Endometrial microvascular endothelial cells (primary cell): ENCODE data around the gene OR7G2. TPM values are rescaled to one million over a fixed set of nuclear protein-coding genes. Genes with fewer than 3 reads are reported as not detected.

Experiments used
- in situ Hi-C: cut with HindIII; loops from 2 replicates; pipeline ENCODE4 v1.10.0; 2017; ENCODE audit warnings: low sequenced_read_pairs, low pct_unique_long_range_greater_than_20kb; ENCODE audit errors: inconsistent ontology term
- total RNA-seq: library from RNA; depleted of rRNA; stranded (reverse); fragments of >200 nt; gene quantifications from one replicate; pipeline ENCODE4 v1.2.3, GENCODE V29; 2015; ENCODE audit errors: inconsistent ontology term

OR7G2 gene
- total RNA-seq, result not detected

DNA sequence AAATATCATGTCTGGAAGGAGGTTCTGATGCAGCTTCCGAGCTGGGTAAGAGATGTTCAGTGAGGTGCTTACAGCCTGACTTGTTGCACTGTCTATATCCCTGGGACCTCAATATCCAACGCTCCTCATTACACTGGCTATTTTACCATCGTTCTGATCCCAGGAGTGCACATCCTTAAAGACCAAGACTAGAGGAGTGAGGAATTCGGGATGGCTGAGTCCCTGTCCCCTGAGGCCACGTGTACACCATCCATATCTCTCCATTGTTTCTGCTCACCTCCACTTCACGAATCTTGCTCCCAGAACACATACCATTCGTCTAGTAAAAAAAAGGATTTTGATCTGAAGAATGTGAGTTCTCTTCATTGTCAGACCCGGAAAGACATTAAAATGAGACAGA is at the start of gene OR7G2:
OR7G2 (minus strand) TSS at position 101 of the 400 bp plus-strand sequence. CDS start 4,232 bp downstream, outside the sequence.
- in situ Hi-C loops, result no loop called here

DNA sequence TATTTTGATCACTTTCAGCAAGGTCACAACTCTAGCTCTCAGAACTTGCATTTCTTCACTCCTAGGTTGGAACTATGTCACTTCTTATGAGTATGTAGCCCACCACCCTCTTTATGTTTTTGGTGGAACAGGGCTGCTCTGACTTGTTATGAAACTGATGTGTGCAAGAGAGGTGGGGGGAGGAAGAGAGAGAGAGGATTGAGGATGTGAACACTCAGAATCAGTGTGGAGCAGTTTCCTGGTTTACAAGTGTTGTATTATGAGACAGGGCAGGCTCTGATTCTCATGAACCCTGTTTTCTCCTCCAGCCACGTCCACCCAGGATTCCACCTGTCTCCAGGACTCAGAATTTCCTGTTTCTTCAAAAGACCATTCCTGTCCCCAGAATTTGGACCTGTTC is 49.0 kb upstream of the OR7G2 start:
- in situ Hi-C loops, result no loop called here

DNA sequence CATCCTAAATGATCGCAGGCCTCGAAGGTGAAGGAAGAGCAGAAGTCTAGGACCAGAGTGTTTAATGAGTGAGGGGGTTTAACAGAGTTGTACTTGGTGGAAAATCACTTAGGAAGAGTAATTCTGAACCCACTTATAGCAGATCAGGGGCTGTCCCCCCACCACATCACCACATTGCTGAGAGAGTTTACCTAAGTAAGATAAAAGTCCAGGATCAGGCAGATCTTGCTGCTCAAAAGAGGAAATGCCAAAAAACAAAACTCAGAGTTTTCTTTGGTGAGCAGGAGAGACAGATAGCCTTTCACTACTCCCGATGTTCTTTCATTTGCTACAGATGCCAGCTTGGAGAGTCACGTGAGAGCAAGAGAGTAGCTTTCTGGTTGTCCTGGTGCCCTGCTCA is 48.3 kb upstream of the OR7G2 start:
- in situ Hi-C loops, result no loop called here

DNA sequence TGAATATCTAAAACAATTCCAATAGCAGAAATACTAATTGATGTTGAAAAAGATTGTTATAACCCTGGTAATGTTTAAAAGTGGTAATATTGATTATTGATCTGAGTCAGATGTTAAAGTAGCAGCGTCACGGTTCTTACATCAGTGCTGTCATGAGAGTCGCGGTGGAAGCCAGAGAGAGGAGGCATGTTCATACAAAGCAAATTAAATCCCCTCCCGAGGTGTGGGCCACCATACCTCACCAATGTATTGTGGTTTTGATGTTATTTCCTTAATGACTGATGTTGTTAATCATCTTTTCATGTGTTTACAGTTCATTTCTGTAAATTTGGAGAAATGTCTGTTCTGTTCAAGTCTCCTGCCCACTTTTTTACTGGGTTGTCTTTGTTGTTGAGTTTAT is 44.1 kb upstream of the OR7G2 start:
- in situ Hi-C loops, result no loop called here

DNA sequence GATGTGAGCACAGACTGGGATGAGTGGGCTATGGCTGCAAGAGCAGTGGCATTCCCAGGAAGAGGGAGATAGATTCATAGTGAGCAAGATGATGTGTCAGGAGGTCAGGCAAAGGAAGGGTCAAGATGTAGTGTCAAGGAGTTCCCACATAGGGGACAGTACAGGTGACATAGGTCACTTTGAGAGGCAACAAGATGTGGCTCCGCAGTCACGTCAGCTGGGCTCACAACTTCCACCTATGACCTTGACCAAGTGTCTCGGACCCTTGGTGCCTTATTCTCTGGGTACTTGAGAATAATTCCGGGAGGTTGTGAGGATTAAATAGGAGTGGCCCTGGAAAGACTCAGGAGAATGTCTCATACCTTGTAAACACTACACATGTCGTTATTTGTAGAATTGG is 43.4 kb upstream of the OR7G2 start:
- in situ Hi-C loops, result no loop called here

DNA sequence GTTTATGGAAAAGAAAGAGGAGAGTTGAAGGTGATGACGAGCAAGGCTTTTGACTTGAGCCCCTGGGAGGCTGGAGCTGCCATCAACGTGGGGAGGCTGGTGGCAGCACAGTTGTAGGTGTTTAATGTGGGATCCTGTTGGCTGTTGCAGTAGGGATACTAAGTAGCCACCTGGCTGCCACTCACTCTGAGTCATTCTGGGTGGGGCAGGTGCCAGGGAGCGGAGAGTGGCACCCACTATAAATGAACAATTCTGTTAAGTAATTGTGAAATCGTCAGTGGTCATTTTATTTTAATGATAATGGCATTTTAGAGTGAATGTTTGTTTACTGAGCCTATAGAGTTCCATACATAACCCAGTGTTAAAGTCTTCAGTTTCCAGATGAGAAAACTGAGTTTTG is 42.7 kb upstream of the OR7G2 start:
- in situ Hi-C loops, result no loop called here

DNA sequence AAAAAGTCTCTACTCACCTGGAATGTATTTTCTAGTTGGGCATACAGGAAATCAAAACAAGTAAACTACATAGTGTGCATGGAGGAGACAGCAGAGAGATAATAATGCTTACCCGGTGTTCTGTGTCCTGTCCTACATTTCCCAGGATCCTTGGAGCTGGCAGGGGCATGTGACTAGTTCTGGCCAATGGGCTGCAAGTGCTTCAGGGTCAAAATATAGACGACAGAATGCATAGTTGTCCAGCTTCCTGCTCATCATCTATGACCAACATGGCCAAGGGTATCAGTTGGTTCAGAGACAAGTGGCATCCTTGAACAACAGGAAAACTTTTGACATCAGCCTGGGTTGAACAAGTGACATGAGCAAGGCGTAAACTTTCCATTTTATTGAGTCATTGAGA is 41.4 kb upstream of the OR7G2 start:
- in situ Hi-C loops, result no loop called here

DNA sequence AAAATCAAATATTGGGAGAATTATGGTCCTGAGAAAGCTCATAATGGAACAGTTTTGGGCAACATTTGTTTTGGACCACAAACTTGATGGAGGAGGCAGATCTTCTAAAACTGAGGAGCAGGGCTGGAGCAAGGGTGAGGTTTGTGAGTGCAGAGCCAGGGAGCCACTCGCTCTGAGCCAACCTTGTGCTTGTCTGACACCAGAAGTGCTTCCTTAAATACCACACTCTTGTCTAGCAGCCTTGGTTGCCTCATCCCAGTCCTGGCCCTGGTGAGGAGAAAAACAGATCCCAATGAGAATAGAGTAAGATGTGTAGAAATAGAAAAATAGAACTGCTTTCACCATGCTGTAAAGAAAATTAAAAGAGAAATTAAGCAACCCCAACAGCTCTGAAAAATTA is 39.6 kb upstream of the OR7G2 start:
- in situ Hi-C loops, result no loop called here

DNA sequence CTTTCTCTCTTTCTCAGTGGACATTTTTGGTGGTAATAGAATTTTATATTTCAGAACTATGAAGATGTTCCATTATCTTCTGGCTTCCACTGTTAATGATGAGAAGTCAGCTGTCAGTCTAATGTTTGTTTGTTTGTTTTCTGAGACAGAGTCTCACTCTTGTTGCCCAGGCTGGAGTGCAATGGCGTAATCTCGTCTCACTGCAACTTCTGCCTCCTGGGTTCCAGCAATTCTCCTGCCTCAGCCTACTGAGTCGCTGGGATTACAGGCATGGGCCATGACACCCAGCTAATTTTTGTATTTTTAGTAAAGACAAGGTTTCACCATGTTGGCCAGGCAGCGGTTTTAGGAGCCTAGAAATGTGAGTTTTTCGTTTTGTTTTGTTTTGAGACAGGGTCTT is 37.6 kb upstream of the OR7G2 start:
- in situ Hi-C loops, result no loop called here

DNA sequence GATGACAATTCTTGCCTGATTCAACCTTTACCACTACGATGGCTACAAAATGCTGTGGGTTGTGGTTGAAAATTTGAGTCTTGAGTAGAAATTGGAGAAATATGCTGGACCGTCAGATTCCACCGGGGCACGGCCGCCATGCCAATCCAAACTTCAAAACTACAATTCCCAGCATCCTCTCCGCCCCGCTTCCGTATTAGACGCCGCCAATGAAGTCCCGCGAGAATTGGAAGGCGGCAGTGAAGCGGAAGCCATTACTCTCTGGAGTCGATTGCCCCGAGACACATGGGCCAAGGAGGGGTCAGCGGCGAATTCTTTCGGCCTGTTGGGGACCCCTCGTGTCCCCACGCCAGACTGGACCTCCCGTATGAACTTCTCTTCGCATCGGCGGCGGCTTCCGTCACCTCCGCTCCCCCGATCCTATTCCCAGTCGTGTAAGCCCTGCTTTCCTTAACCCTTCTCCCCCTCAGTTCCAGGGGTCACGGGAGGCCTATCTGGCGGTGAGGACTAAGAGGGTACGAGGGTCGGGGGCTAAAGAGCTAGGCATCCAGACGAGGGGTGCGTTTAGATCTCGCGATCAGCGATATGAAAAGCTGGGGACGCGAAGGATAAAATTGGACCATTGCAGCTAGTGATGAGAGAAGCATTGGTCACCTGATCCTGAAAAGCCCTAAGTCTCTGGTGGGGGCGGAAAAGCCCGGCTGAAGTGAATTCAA is 33.0 kb upstream of the OR7G2 start, which contains the start of gene ZNF317:
ZNF317 (plus strand) TSS at position 239 of the 716 bp plus-strand sequence. CDS start 15,620 bp downstream, outside the sequence.
- in situ Hi-C loops, result no loop called here

DNA sequence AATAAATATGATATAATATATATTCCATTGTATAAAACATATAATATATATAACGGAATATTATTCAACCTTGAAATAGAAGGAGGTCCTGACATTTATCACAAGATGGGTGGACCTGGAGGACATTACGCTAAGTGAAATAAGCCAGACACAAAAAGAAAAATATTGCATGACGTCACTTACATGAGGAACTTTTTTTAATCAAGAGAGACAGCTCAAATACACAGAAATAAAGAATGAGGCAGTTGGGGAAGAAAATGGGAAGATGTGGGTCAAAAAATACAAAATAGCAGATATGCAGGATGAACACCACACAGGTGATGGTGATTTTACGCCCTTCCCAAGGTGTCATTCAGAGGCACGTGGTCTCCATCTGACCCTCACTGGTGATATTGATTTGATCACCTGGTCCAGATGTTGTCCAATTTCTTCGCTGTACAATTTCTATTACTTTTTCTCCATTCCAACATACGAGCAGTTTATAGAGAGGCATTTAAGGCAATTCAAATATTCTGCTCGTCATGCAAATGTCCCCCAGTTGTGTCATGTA is 32.4 kb upstream of the OR7G2 start:
- in situ Hi-C loops, result no loop called here

DNA sequence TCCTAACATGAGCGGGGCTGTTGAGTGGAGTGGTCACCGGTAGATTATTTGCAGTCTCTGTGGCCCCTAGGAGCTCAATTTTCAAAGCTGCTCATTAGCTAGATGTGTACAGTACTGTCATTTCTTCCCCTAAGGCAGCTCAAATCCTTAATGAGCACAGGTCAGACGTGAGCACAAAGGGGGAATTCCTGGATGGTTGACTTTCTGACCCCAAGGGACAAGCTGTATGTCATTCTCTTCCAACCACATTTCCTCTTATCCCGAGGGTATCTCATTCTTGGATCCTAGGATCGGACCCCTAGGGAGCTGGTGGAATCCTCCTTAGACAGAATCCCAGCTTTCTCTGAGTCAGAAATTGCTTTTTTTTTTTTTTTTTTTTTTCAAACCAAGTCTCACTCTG is 25.1 kb upstream of the OR7G2 start:
- in situ Hi-C loops, result no loop called here

DNA sequence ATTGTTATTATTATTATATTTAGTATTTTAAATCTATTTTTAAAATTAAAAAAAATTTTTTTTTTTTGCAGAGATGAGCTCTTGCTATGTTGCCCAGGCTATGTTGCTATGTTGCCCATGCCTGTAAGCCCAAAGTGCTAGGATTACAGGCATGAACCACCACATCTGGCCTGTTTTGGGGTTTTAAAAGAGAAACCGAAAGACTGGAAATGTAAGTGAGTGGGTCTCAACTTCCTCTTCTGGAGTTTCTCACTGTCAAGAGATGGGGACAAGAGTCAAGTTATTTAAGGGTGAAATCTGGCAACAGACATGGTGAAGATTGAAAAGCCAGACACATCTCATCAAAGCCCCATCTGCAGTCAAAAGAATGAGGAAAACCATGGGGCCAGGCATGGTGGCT is 23.7 kb upstream of the OR7G2 start:
- in situ Hi-C loops, result no loop called here

DNA sequence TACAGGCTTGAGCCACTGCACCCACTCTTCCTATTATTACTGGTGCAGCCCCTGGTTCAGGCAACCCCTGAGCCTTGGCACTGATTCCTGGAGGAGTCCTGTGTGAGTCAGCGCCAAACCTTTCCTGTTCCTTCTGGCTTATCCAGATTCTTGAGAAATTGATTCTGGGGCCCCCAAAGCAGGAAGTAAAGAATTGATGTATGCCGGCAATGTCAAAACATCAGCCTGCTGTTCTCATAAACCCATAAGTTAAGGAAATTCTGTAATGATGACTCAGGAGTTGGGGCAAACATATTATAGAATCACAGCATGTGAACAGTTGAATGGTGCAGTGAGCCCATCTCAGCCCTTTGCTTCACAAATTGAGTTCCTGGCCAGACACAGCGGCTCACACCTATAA is 20.9 kb upstream of the OR7G2 start:
- in situ Hi-C loops, result no loop called here

DNA sequence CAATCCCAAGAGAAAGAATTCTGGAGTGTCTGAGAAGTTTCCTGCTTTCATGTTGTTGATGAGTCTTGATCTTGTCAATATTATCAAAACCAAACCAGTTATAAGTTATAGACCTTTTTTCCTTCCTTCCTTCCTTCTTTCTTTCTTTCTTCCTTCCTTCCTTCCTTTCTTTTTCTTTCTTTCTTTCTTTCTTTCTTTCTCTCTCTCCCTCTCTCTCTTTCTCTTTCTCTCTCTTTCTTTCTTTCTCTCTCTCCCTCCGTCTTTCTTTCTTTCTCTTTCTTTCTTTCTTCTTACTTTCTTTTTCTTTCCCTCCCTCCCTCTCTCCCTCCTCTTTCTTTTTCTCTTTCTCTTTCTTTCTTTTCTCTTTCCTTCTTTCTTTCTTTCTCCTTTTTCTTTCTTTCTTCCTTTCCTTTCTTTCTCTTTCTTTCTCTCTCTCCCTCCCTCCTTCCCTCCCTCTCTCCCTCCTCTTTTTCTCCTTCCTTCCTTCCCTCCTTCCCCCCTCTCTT is 19.7 kb upstream of the OR7G2 start, which contains the start of gene OR7G3:
OR7G3 (minus strand) TSS at position 51 of the 506 bp plus-strand sequence; CDS start at position 51, 0 bp downstream.
- in situ Hi-C loops, result no loop called here

DNA sequence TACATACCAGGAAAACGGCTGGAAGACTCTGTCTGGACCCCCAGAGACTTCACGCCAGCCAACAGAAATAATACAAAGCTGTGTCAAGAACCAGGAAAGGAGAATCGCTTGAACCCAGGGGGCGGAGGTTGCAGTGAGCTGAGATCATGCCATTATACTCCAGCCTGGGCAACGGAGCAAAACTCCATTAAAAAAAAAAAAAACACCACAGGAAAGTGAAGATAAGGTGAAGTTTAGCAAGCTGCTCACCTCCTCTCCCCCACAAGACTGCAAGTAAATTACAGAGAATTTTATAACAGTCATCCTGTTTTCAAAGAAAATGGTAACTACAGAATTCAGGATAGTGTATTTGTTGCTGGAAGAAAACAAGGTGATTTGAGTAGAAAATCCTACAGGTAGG is 9.3 kb upstream of the OR7G2 start:
- in situ Hi-C loops, result no loop called here

DNA sequence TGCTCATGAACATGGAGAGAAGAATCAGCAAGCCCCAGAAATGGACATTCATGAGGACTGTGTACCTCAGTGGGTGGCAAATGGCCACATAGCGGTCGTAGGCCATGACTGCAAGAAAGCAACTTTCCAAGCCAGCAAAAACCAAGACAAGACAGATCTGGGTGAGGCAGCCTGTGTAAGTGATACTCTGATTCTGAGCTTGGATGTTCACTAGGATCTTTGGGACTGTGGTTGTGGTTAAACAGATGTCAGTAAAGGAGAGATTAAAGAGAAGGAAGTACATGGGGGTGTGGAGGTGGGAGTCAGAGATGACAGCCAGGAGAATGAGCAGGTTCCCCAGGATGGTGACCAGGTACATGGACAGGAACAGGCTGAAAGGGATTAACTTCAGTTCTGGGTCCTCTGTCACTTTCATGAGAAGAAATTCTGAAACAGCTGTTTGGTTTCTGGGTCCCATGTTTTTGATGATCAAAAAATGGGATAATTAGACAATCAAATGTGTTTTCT is 8.1 kb upstream of the OR7G2 start, which contains the start of gene OR7G1:
OR7G1 (minus strand) TSS at position 457 of the 507 bp plus-strand sequence; CDS start at position 457, 0 bp downstream.
- in situ Hi-C loops, result no loop called here

DNA sequence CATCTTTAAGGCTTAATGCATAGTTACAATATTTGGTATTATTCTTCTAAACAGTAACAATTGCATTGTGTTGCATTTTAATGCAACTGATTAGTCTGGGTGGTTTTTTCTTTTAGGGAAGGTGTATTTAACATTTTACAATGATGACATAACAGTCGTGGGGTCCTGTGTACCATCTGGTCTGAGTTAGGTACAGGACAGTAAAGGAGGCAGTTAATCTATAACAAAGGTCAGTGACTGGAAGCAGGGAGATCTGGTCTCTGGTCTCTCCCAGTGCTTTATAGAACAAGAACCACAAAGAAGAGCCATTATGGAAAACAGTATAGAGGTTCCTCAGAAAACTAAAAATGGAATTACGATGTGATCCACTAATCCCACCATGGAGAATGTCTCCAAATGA is 2.7 kb upstream of the OR7G2 start:
- in situ Hi-C loops, result no loop called here

DNA sequence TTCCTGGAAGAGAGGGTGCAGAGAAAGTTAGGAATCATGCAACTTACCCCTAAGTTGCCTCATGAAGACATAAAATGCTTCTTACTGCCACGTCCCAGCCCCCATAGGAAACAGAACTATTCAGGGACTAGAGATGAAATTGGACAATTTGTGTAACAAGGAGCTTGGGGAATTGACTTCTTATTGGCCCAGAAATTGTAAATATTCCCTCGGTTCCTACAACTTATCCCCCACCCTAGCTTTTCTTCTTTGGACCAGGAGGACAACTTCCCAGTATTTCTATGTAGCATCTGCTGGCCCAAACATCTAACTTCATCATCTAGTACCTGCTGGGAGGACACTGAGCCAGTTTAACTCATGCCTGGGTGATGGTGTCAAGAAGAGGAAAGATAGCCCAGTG is 20.5 kb downstream of the OR7G2 start, which contains the start of gene OR1M1:
OR1M1 (plus strand) TSS at position 301 of the 400 bp plus-strand sequence. CDS start 6,184 bp downstream, outside the sequence.
- in situ Hi-C loops, result no loop called here

DNA sequence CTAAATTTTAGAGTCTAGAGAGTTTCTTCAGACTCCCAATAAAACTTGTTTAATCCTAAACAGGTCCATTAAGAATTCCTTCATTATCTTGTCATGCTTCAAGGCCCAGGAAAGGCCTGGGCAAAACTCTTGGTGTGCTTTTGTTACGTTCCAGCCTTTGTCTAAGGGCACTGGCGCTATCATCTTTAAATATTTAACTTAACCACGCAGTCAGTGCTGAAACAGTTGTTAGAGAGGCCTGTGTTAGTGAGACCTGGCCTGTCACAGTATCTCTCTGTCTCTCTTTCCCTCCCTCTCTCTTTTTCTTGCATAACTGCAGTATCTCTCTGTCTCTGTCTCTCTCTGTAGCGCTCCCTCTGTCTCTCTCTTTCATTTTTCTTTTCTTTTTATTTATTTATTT is 28.6 kb downstream of the OR7G2 start:
- in situ Hi-C loops, result no loop called here
